B cell (primary cell): ENCODE results near the gene PSMD12. TPM values are rescaled to one million over a fixed set of nuclear protein-coding genes. Genes with fewer than 3 reads are reported as not detected.

ENCODE experiments used
- ATAC-seq: fragments of 200-7000 bp; cut with Tn5 transposase; one replicate; pipeline ENCODE4 v1.10.0; 2021; ENCODE audit warnings: low read depth, mild to moderate bottlenecking, moderate number of reproducible peaks, moderate library complexity
- CTCF ChIA-PET: fragments of 350-600 bp; sonication (Branson Sonifier 250); formaldehyde crosslinking; loops from one replicate; lab custom pipeline; 2021; ENCODE audit warnings: antibody characterized with exemption, inconsistent platforms; lab: Charles Lee
- POLR2A ChIA-PET: fragments of 350-600 bp; sonication (Branson Sonifier 250); formaldehyde crosslinking; loops from one replicate; lab custom pipeline; 2021; ENCODE audit warnings: antibody characterized with exemption; lab: Charles Lee
- DNase-seq: peaks from one replicate; pipeline ENCODE4 v3.0.0; 2013
- H2AFZ ChIP-seq: 2 replicates; pipeline ENCODE4 v1.6.1; 2012; ENCODE audit warnings: mild to moderate bottlenecking, low read depth, low read length; ENCODE audit not compliant: insufficient read depth, poor library complexity, severe bottlenecking
- H3K27ac ChIP-seq, 2 donors: 1 replicate in 1 of 2; 2 replicates in 1 of 2; pipeline ENCODE4 v1.5.1; 2012 to 2013; ENCODE audit warnings: low read length in 2 of 2, mild to moderate bottlenecking in 2 of 2, moderate library complexity in 1 of 2
- H3K27me3 ChIP-seq, 4 experiments: fragments of 200-600 bp in 1 of 4; sonication (generic) in 1 of 4; replicated peaks in 1 of 4; 1 replicate in 2 of 4; 2 replicates in 2 of 4; pipeline versions ENCODE4 v1.6.1 to v1.7.0; 2013 to 2016; ENCODE audit warnings: low read length in 3 of 4, mild to moderate bottlenecking in 2 of 4, mixed read lengths in 1 of 4, moderate library complexity in 1 of 4; ENCODE audit not compliant: insufficient read depth in 4 of 4, control insufficient read depth in 3 of 4; ENCODE audit errors: control extremely low read depth in 1 of 4
- H3K36me3 ChIP-seq, 2 experiments: replicated peaks in 1 of 2; 1 replicate in 1 of 2; 2 replicates in 1 of 2; pipeline versions ENCODE4 v1.6.1 to v1.7.1; 2013; ENCODE audit warnings: low read length in 1 of 2; ENCODE audit not compliant: insufficient read depth in 2 of 2, control insufficient read depth in 1 of 2; ENCODE audit errors: control extremely low read depth in 1 of 2, extremely low read depth in 1 of 2
- H3K4me1 ChIP-seq, 2 donors: fragments of 200-600 bp in 1 of 2; sonication (generic) in 1 of 2; 1 replicate in 1 of 2; 2 replicates in 1 of 2; pipeline versions ENCODE4 v1.5.1 to v1.6.1; 2013 to 2017; ENCODE audit warnings: low read length in 2 of 2; ENCODE audit not compliant: control insufficient read depth in 2 of 2, insufficient read depth in 2 of 2
- H3K4me2 ChIP-seq: replicated peaks from 2 replicates; pipeline ENCODE3; 2012; ENCODE audit warnings: mild to moderate bottlenecking, low read depth, low read length; ENCODE audit not compliant: poor library complexity, severe bottlenecking
- H3K4me3 ChIP-seq, 5 experiments: fragments of 200-600 bp in 1 of 5; sonication (generic) in 1 of 5; 1 replicate in 3 of 5; 2 replicates in 2 of 5; pipeline versions ENCODE4 v1.5.1 to v1.7.0; 2011 to 2016; ENCODE audit warnings: low read length in 4 of 5, mild to moderate bottlenecking in 4 of 5, low read depth in 2 of 5, control low read depth in 1 of 5, moderate library complexity in 1 of 5; ENCODE audit not compliant: insufficient read depth in 1 of 5; ENCODE audit errors: control extremely low read depth in 1 of 5, extremely low read depth in 1 of 5
- H3K79me2 ChIP-seq: fragments of 200-600 bp; sonication (generic); one replicate; pipeline ENCODE4 v1.6.0; 2016; ENCODE audit warnings: low read length; ENCODE audit not compliant: control insufficient read depth, insufficient read depth
- H3K9ac ChIP-seq: fragments of 200-600 bp; sonication (generic); 2 replicates; pipeline ENCODE4 v1.6.1; 2017; ENCODE audit warnings: mild to moderate bottlenecking, low read length, moderate library complexity
- H3K9me3 ChIP-seq, 3 donors: one replicate each; pipeline versions ENCODE4 v1.6.1 to v1.7.1; 2013; ENCODE audit warnings: low read length in 2 of 3; ENCODE audit not compliant: control insufficient read depth in 2 of 3, insufficient read depth in 1 of 3; ENCODE audit errors: control extremely low read depth in 1 of 3
- H4K20me1 ChIP-seq: 2 replicates; pipeline ENCODE4 v1.6.0; 2012; ENCODE audit warnings: mild to moderate bottlenecking, low read length; ENCODE audit not compliant: insufficient read depth, control insufficient read depth, poor library complexity, severe bottlenecking
- H3K27ac Mint-ChIP-seq: one replicate; pipeline ENCODE4 v1.8.0; 2021; ENCODE audit warnings: mixed read lengths
- H3K27me3 Mint-ChIP-seq: one replicate; pipeline ENCODE4 v1.8.0; 2021; ENCODE audit warnings: mixed read lengths
- H3K4me1 Mint-ChIP-seq: one replicate; pipeline ENCODE4 v1.8.0; 2021; ENCODE audit warnings: mixed read lengths
- H3K4me3 Mint-ChIP-seq: one replicate; pipeline ENCODE4 v1.8.0; 2021; ENCODE audit warnings: mixed read lengths
- H3K9me3 Mint-ChIP-seq: one replicate; pipeline ENCODE4 v1.8.0; 2022; ENCODE audit warnings: mixed read lengths; ENCODE audit not compliant: insufficient read depth
- EZH2 ChIP-seq: IDR thresholded peaks from 2 replicates; pipeline ENCODE4 v1.6.1; 2012; ENCODE audit warnings: borderline replicate concordance, low read depth, mild to moderate bottlenecking, moderate library complexity, low read length; ENCODE audit not compliant: insufficient read depth, poor library complexity, severe bottlenecking
- WGBS: methylation state at CpG from one replicate; pipeline ENCODE4 v1.1.5; 2013; ENCODE audit warnings: missing lambda C conversion rate; ENCODE audit not compliant: insufficient coverage; 5-methylcytosine and 5-hydroxymethylcytosine counted together
- intact Hi-C: fragments of 100-400 bp; cut with micrococcal nuclease; formaldehyde crosslinking; loops from one replicate; pipeline ENCODE4 v1.10.0; 2022
- polyA plus RNA-seq: library from polyadenylated mRNA; depleted of rRNA; stranded (reverse); fragments of >200 nt; gene quantifications from 2 replicates; pipeline ENCODE4 v1.2.3, GENCODE V29; 2012
- total RNA-seq, 2 donors: library from RNA; stranded (reverse); fragments of 120-200 nt in 1 of 2; gene quantifications; 1 replicate in 1 of 2; 2 replicates in 1 of 2; pipeline versions ENCODE4 v1.2.3 to v1.2.4, GENCODE V29; 2013 to 2022
- TF ChIP-seq, protein P1 (sequence below): fragments of 200-600 bp; IDR thresholded peaks from one replicate; pipeline ENCODE4 v1.8.0; 2022; ENCODE audit warnings: antibody characterized with exemption, mild to moderate bottlenecking

Gene PSMD12
- total and polyA plus RNA-seq, 2 donors (not counting 1 experiment from before 2014, with no cell fraction given) = 6.4 to 36.7 TPM

DNA sequence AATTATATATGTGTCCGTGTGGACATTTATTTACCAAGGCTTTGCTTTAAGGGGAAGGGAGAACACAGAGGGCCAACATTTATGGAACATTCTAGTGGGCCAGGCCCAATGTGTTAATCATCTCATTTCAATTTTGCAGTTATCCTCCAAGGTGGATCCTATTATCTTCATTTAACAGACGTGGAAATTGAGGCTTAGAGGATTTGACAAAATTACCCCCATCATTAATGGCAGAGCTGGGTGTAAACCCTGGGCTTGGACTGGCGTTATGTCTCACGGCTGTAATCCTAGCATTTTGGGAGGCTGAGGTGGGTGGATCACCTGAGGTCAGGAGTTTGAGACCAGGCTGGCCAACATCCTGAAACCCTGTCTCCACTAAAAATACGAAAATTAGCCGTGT is 37.1 kb upstream of the PSMD12 start:
- no peaks in the 10 kb centered on the region for H3K27me3 Mint-ChIP-seq
- Histone ChIP-seq H3K4me1 (peaks cover 8 to 17% of the 10 kb centered on the region in 2 donors), H4K20me1 (no peaks in the 10 kb centered on the region), H3K4me3 (no peak overlapping the region), H3K27me3 (no peaks in the 10 kb centered on the region), H3K9ac (no peak overlapping the region), H3K36me3 (no peaks in the 10 kb centered on the region), H3K79me2 (peaks cover 7% of the 10 kb centered on the region), H2AFZ (no peak overlapping the region), H3K4me2 (peak overlapping the region; percentile 36), H3K27ac (no peak overlapping the region), H3K9me3 (no peaks in the 10 kb centered on the region)
- intact Hi-C loops = no loop called here
- H3K27ac Mint-ChIP-seq = no peak overlapping the region
- H3K9me3 Mint-ChIP-seq = no peaks in the 10 kb centered on the region
- peaks cover 33% of the 10 kb centered on the region for H3K4me1 Mint-ChIP-seq
- ChIA-PET CTCF (no interaction called here), POLR2A (no interaction called here)
- no peak overlapping the region for H3K4me3 Mint-ChIP-seq
- ATAC-seq = no peak
- no peak for DNase-seq
- TF ChIP-seq, protein P1, sequence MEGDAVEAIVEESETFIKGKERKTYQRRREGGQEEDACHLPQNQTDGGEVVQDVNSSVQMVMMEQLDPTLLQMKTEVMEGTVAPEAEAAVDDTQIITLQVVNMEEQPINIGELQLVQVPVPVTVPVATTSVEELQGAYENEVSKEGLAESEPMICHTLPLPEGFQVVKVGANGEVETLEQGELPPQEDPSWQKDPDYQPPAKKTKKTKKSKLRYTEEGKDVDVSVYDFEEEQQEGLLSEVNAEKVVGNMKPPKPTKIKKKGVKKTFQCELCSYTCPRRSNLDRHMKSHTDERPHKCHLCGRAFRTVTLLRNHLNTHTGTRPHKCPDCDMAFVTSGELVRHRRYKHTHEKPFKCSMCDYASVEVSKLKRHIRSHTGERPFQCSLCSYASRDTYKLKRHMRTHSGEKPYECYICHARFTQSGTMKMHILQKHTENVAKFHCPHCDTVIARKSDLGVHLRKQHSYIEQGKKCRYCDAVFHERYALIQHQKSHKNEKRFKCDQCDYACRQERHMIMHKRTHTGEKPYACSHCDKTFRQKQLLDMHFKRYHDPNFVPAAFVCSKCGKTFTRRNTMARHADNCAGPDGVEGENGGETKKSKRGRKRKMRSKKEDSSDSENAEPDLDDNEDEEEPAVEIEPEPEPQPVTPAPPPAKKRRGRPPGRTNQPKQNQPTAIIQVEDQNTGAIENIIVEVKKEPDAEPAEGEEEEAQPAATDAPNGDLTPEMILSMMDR = no peak
- TF ChIP-seq EZH2 = no peak
- WGBS = 92% methylated on average over 2 of the region's 6 CpGs

- Mint-ChIP-seq H3K4me3 (no peak overlapping the region), H3K4me1 (peaks cover 33% of the 10 kb centered on the region), H3K27ac (no peak overlapping the region), H3K27me3 (no peaks in the 10 kb centered on the region), H3K9me3 (no peaks in the 10 kb centered on the region)
- H3K36me3 ChIP-seq = no peaks in the 10 kb centered on the region
- TF ChIP-seq, protein P1 = no peak
- no peak for TF ChIP-seq EZH2
- H2AFZ ChIP-seq = no peak overlapping the region
- no CpG with 5 or more reads among the region's 2 CpGs for WGBS
- POLR2A ChIA-PET = no interaction called here
- peaks cover 11% of the 10 kb centered on the region for H3K79me2 ChIP-seq
- no peaks in the 10 kb centered on the region for H4K20me1 ChIP-seq
- CTCF ChIA-PET = no interaction called here
- DNase-seq = no peak
- peaks cover 8 to 17% of the 10 kb centered on the region in 2 donors for H3K4me1 ChIP-seq
- no peaks in the 10 kb centered on the region for H3K9me3 ChIP-seq
- H3K27ac ChIP-seq = no peak overlapping the region
- ATAC-seq = no peak
- intact Hi-C loops = no loop called here
- no peak overlapping the region for H3K9ac ChIP-seq
- H3K4me2 ChIP-seq = peak overlapping the region; percentile 36
- H3K27me3 ChIP-seq = no peaks in the 10 kb centered on the region
- no peak overlapping the region for H3K4me3 ChIP-seq
Measured at GRCh38 chr17:67403065-67403464, 36.7 kb upstream of the PSMD12 start.
